ENCODE measurements around the gene WRAP73. TPM values are rescaled to one million over a fixed set of nuclear protein-coding genes. Genes with fewer than 3 reads are reported as not detected.

WRAP73 gene
- total and polyA plus RNA-seq, 9 of the 15 experiments (the other 6 are each of a cell fraction or from before 2014, with no cell fraction given), result 4.3 to 51.8 (median 30.1) TPM

DNA sequence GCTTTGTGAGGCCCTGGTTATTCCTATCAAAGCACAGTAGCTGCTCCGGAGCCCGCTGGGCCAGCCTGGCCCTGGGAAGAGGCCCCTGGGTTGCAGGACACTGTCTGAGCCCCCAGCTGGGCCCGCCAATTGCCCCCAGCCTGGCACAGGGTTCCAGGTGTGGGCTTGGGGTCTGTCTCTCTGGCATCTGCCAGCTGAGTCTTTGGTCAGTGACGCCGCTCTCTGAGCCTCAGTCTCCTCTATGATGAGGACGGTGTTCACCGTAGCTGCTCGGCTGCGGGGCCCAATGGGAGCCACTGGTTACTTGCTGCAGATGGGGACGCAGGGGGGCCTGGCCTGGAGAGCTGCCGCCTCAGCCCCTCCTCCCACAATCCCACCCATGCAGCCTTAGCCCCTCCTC, 43.4 kb upstream of the WRAP73 start:
- no peak for DNase-seq (ENCODE audit: extremely low read depth in 1 of 4, low spot score in 3 of 4)
- Histone ChIP-seq H3K9ac (ENCODE audit: insufficient read depth in 1 of 2, low read depth in 2 of 2, low read length in 2 of 2) (no peak overlapping the region), H2AFZ (ENCODE audit: low read depth, low read length) (no peak overlapping the region), H3K4me3 (no peak overlapping the region), H4K20me1 (replicated peaks; ENCODE audit: control insufficient read depth, insufficient read depth, low read length) (peaks cover 35% of the 10 kb centered on the region; the same call in 1 of the 2 replicates), H3K27ac (ENCODE audit: extremely low read depth, low read depth, low read length) (no peak overlapping the region), H3K4me1 (replicated peaks in 1 of 2; ENCODE audit: control insufficient read depth in 2 of 2, insufficient read depth in 2 of 2, low read length in 2 of 2) (peaks cover 3 to 66% of the 10 kb centered on the region in 2 experiments; a peak in 2 of 5 replicates), H3K9me3 (replicated peaks; ENCODE audit: control insufficient read depth, insufficient read depth, low read depth, low read length) (0 out of 2 replicates have a peak, but pooled peaks cover 2% of the 10 kb centered on the region), H3K4me2 (ENCODE audit: insufficient read depth, low read length) (no peak overlapping the region), H3K27me3 (ENCODE audit: control insufficient read depth in 2 of 2, insufficient read depth in 2 of 2, low read length in 2 of 2) (peaks cover 55 to 75% of the 10 kb centered on the region in 2 experiments), H3K79me2 (ENCODE audit: control insufficient read depth, insufficient read depth, low read length) (no peaks in the 10 kb centered on the region), H3K36me3 (ENCODE audit: control insufficient read depth, insufficient read depth, low read length) (no peaks in the 10 kb centered on the region), H3K9me1 (ENCODE audit: control insufficient read depth, insufficient read depth, low read length) (no peaks in the 10 kb centered on the region)
- ChIA-PET POLR2A (interaction anchor here (0.6 kb wide), 1 partner anchor 256 kb away, joined by 3 read pairs; no protein-coding TSS in a partner anchor), CTCF (ENCODE audit: low intra/inter-chr PET ratio) (no interaction called here)
- intact Hi-C loops (cut with micrococcal nuclease) (no loop called here), in situ Hi-C loops (cut with MboI) (no loop called here)
- ATAC-seq, result no peak
- TF ChIP-seq DPF2 (IDR thresholded peaks at IDR 0.05) (no peak), KLF10 (CRISPR knock-in tag; IDR thresholded peaks at IDR 0.05) (no peak), ZC3H8 (IDR thresholded peaks at IDR 0.05) (no peak), PTRF (tag; IDR thresholded peaks at IDR 0.05) (no peak), MCM5 (IDR thresholded peaks at IDR 0.05; ENCODE audit: low read depth) (no peak), ZBED1 (IDR thresholded peaks at IDR 0.05) (no peak), CCNT2 (IDR thresholded peaks at IDR 0.05; ENCODE audit: borderline replicate concordance, extremely low read depth, insufficient read length, low read depth, low read length) (no peak), ZNF121 (CRISPR knock-in tag; conservative IDR thresholded peaks at IDR 0.05) (no peak), ZNF23 (CRISPR knock-in tag; IDR thresholded peaks at IDR 0.05) (no peak), NR2F6 (CRISPR knock-in tag; IDR thresholded peaks at IDR 0.05) (no peak), NUFIP1 (IDR thresholded peaks at IDR 0.05; ENCODE audit: partially characterized antibody) (no peak), CBX1 (IDR thresholded peaks at IDR 0.05; ENCODE audit: low read depth) (no peak), PHTF2 (CRISPR knock-in tag; IDR thresholded peaks at IDR 0.05) (no peak), RAD21 (CRISPR knock-in tag; conservative IDR thresholded peaks at IDR 0.05 in 1 of 2, IDR thresholded peaks at IDR 0.05 in 1 of 2) (no peak), ZNF551 (CRISPR knock-in tag; IDR thresholded peaks at IDR 0.05) (no peak), GTF2A2 (tag; IDR thresholded peaks at IDR 0.05) (no peak)
- TF ChIP-seq, protein P1, sequence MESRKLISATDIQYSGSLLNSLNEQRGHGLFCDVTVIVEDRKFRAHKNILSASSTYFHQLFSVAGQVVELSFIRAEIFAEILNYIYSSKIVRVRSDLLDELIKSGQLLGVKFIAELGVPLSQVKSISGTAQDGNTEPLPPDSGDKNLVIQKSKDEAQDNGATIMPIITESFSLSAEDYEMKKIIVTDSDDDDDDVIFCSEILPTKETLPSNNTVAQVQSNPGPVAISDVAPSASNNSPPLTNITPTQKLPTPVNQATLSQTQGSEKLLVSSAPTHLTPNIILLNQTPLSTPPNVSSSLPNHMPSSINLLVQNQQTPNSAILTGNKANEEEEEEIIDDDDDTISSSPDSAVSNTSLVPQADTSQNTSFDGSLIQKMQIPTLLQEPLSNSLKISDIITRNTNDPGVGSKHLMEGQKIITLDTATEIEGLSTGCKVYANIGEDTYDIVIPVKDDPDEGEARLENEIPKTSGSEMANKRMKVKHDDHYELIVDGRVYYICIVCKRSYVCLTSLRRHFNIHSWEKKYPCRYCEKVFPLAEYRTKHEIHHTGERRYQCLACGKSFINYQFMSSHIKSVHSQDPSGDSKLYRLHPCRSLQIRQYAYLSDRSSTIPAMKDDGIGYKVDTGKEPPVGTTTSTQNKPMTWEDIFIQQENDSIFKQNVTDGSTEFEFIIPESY (CRISPR knock-in tag; IDR thresholded peaks at IDR 0.05), result no peak
- TF ChIP-seq, protein P2, sequence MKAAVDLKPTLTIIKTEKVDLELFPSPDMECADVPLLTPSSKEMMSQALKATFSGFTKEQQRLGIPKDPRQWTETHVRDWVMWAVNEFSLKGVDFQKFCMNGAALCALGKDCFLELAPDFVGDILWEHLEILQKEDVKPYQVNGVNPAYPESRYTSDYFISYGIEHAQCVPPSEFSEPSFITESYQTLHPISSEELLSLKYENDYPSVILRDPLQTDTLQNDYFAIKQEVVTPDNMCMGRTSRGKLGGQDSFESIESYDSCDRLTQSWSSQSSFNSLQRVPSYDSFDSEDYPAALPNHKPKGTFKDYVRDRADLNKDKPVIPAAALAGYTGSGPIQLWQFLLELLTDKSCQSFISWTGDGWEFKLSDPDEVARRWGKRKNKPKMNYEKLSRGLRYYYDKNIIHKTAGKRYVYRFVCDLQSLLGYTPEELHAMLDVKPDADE (conservative IDR thresholded peaks at IDR 0.05; ENCODE audit: control insufficient read depth, low read depth, low read length), result no peak
- TF ChIP-seq, protein P3, sequence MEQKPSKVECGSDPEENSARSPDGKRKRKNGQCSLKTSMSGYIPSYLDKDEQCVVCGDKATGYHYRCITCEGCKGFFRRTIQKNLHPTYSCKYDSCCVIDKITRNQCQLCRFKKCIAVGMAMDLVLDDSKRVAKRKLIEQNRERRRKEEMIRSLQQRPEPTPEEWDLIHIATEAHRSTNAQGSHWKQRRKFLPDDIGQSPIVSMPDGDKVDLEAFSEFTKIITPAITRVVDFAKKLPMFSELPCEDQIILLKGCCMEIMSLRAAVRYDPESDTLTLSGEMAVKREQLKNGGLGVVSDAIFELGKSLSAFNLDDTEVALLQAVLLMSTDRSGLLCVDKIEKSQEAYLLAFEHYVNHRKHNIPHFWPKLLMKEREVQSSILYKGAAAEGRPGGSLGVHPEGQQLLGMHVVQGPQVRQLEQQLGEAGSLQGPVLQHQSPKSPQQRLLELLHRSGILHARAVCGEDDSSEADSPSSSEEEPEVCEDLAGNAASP (IDR thresholded peaks at IDR 0.05), result no peak
- WGBS (ENCODE audit: insufficient coverage, low coverage, missing lambda C conversion rate), result 17% methylated on average over 10 of the region's 11 CpGs
- no peak for FAIRE-seq
- BruUV-seq (replicated peaks), result no TSS peak
